K562 (cell line): Measurements from ENCODE around the gene PRCC. TPM values are rescaled to one million over a fixed set of nuclear protein-coding genes. Genes with fewer than 3 reads are reported as not detected.

Source experiments
- ETV1 ChIP-seq: fragments of 450-650 bp; conservative IDR thresholded peaks from 2 replicates; pipeline ENCODE4 v1.6.1; 2016; ENCODE audit warnings: missing genetic modification characterization, control low read depth, low read depth, missing compliant biosample characterization
- ETV6 ChIP-seq, 3 experiments: fragments of 150-350 bp in 1 of 3; sonication (generic) in 1 of 3; formaldehyde crosslinking in 1 of 3; IDR thresholded peaks; 2 replicates each; pipeline versions ENCODE4 v1.6.1 to v1.8.0; 2014 to 2022; ENCODE audit warnings: borderline replicate concordance in 2 of 3, low read depth in 2 of 3, antibody characterized with exemption in 1 of 3, low read length in 1 of 3, mild to moderate bottlenecking in 1 of 3, missing genetic modification reagents in 1 of 3
- NBN ChIP-seq: fragments of 450-650 bp; IDR thresholded peaks from 2 replicates; pipeline ENCODE4 v1.6.1; 2016; ENCODE audit warnings: low read depth, mild to moderate bottlenecking
- NFXL1 ChIP-seq: fragments of 450-650 bp; formaldehyde crosslinking; IDR thresholded peaks from 2 replicates; pipeline ENCODE4 v1.4.0; 2021; ENCODE audit warnings: mild to moderate bottlenecking
- PHF21A ChIP-seq: fragments of 450-650 bp; IDR thresholded peaks from 2 replicates; pipeline ENCODE4 v1.6.1; 2017; ENCODE audit warnings: low read depth, borderline replicate concordance
- POLR2AphosphoS5 ChIP-seq: IDR thresholded peaks from 2 replicates; pipeline ENCODE4 v1.6.1; 2011; ENCODE audit warnings: mild to moderate bottlenecking, low read depth, low read length, moderate library complexity; ENCODE audit not compliant: control insufficient read depth, insufficient read depth
- SRF ChIP-seq, 2 experiments: fragments of 250-450, 450-650 bp in 1 of 2; sonication (Bioruptor Pico) in 1 of 2; sonication (generic) in 1 of 2; formaldehyde crosslinking; IDR thresholded peaks; 2 replicates each; pipeline versions ENCODE4 v1.5.0 to v1.5.1; 2020 to 2022; ENCODE audit warnings: mild to moderate bottlenecking in 1 of 2, missing genetic modification reagents in 1 of 2
- ZFP1 ChIP-seq: fragments of 450-650 bp; formaldehyde crosslinking; IDR thresholded peaks from 2 replicates; pipeline ENCODE4 v1.4.0; 2020; ENCODE audit warnings: mild to moderate bottlenecking, mixed read lengths
- polyA plus RNA-seq, 8 experiments: library from polyadenylated mRNA; depleted of rRNA in 4 of 8; stranded (reverse) in 5 of 8; unstranded in 3 of 8; fragments of >200 nt; fragmentation: Nextera tagmentation in 2 of 8; fragmentation: Illumina TruSeq in 1 of 8; extraction: Ambion mirVana in 2 of 8; extraction: Trizol in 1 of 8; gene quantifications; 2 replicates each; pipeline versions ENCODE4 v1.2.1 to v1.2.3, GENCODE V29; 2011 to 2014; ENCODE audit warnings: inconsistent platforms in 1 of 8, missing spikeins in 1 of 8
- total RNA-seq, 7 experiments: library from RNA; depleted of rRNA in 6 of 7; stranded (reverse); fragments of >200 nt in 6 of 7; fragmentation: Illumina TruSeq in 2 of 7; extraction: Trizol in 2 of 7; gene quantifications; 2 replicates each; pipeline versions ENCODE4 v1.2.1 to v1.2.3, GENCODE V29; 2011 to 2021; ENCODE audit warnings: low replicate concordance in 1 of 7
- TF ChIP-seq, protein P1 (sequence below), 2 experiments: fragments of 450-650 bp; formaldehyde crosslinking in 1 of 2; IDR thresholded peaks; 2 replicates each; pipeline versions ENCODE4 v1.4.0 to v1.6.1; 2014 to 2020; ENCODE audit warnings: mild to moderate bottlenecking in 2 of 2, borderline replicate concordance in 1 of 2, low read depth in 1 of 2
- TF ChIP-seq, protein P2 (sequence below): sonication (generic); formaldehyde crosslinking; IDR thresholded peaks from 2 replicates; pipeline ENCODE4 v1.8.0; 2022; ENCODE audit warnings: mild to moderate bottlenecking, missing genetic modification reagents, borderline replicate concordance
- TF ChIP-seq, protein P3 (sequence below): fragments of 450-650 bp; IDR thresholded peaks from 2 replicates; pipeline ENCODE4 v1.6.1; 2016
- TF ChIP-seq, protein P4 (sequence below), 2 experiments: fragments of 250-450 bp in 1 of 2; fragments of 450-650 bp in 1 of 2; sonication (Bioruptor Pico) in 1 of 2; IDR thresholded peaks; 2 replicates each; pipeline versions ENCODE4 v1.6.1 to v1.8.0; 2016 to 2021; ENCODE audit warnings: mild to moderate bottlenecking in 2 of 2, moderate library complexity in 2 of 2, missing compliant biosample characterization in 1 of 2, missing genetic modification characterization in 1 of 2

The PRCC gene
- total and polyA plus RNA-seq, 9 of the 15 experiments (the other 6 are each of a cell fraction or from before 2014, with no cell fraction given), result 23.9 to 201 (median 41.1) TPM

DNA sequence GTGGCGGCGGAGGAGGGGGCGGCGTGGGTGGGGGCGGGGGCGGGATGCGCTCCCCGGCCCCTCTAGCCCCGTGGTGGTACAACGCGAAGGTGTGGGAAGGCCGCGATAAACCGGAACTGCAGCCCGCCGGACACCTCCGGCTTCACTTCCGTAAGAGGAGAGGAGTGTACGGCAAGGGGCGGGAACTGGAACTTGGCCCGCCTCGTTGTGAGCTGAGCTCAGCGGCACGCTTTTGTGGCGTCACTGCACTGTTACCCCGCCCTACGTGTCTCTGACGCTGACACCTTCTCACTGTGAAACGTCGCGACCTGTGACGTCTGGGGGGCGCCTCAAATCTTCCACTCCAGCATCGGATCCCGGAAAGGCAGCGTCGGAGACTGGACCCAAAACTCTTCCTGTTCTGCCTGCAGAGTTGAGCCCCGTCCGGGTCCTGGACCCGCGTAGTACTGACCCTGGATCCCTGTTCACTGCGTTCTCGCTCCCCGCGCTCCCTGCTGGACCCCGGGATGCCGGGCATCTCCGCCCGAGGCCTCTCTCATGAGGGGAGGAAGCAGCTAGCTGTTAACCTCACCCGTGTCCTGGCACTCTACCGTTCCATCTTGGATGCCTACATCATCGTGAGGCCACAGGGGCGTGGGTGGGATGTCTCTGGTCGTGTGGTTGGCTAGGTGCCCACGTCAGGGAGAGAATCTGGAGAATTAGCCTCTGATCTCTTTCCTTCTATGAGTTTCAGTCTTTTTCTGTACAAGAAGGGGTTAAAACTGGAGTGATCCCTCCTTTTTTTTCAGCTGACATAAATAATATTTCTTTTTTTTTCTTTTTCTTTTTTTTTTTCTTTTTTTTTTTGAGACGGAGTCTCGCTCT lies 38.5 kb upstream of the PRCC start, which contains the start of gene ISG20L2 (continued):
- TF ChIP-seq ETV6 (IDR thresholded peaks at IDR 0.05; ENCODE audit: borderline replicate concordance in 1 of 2, low read depth in 2 of 2, low read length in 1 of 2) (peak; percentile 56 to 70; a peak in 2 of 4 replicates), ETV6 (CRISPR knock-in tag; IDR thresholded peaks at IDR 0.05; ENCODE audit: borderline replicate concordance) (no peak), NBN (peak; percentile 97), ZFP1 (CRISPR knock-in tag) (no peak), PHF21A (no peak), ETV1 (tag) (no peak; the same call in 1 of the 2 replicates), POLR2AphosphoS5 (peak; percentile 52), SRF (CRISPR knock-in tag; IDR thresholded peaks at IDR 0.05) (peak in 1 of 2 experiments; percentile 78; a peak in 2 of 4 replicates), NFXL1 (CRISPR knock-in tag) (no peak)
- TF ChIP-seq, protein P1, sequence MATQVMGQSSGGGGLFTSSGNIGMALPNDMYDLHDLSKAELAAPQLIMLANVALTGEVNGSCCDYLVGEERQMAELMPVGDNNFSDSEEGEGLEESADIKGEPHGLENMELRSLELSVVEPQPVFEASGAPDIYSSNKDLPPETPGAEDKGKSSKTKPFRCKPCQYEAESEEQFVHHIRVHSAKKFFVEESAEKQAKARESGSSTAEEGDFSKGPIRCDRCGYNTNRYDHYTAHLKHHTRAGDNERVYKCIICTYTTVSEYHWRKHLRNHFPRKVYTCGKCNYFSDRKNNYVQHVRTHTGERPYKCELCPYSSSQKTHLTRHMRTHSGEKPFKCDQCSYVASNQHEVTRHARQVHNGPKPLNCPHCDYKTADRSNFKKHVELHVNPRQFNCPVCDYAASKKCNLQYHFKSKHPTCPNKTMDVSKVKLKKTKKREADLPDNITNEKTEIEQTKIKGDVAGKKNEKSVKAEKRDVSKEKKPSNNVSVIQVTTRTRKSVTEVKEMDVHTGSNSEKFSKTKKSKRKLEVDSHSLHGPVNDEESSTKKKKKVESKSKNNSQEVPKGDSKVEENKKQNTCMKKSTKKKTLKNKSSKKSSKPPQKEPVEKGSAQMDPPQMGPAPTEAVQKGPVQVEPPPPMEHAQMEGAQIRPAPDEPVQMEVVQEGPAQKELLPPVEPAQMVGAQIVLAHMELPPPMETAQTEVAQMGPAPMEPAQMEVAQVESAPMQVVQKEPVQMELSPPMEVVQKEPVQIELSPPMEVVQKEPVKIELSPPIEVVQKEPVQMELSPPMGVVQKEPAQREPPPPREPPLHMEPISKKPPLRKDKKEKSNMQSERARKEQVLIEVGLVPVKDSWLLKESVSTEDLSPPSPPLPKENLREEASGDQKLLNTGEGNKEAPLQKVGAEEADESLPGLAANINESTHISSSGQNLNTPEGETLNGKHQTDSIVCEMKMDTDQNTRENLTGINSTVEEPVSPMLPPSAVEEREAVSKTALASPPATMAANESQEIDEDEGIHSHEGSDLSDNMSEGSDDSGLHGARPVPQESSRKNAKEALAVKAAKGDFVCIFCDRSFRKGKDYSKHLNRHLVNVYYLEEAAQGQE (IDR thresholded peaks at IDR 0.05; ENCODE audit: borderline replicate concordance), result no peak
- TF ChIP-seq, protein P1 (CRISPR knock-in tag; IDR thresholded peaks at IDR 0.05; ENCODE audit: low read depth), result 0 out of 2 replicates have a peak, but pooled peaks have one; percentile 35
- TF ChIP-seq, protein P2, sequence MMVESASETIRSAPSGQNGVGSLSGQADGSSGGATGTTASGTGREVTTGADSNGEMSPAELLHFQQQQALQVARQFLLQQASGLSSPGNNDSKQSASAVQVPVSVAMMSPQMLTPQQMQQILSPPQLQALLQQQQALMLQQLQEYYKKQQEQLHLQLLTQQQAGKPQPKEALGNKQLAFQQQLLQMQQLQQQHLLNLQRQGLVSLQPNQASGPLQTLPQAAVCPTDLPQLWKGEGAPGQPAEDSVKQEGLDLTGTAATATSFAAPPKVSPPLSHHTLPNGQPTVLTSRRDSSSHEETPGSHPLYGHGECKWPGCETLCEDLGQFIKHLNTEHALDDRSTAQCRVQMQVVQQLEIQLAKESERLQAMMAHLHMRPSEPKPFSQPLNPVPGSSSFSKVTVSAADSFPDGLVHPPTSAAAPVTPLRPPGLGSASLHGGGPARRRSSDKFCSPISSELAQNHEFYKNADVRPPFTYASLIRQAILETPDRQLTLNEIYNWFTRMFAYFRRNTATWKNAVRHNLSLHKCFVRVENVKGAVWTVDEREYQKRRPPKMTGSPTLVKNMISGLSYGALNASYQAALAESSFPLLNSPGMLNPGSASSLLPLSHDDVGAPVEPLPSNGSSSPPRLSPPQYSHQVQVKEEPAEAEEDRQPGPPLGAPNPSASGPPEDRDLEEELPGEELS (CRISPR knock-in tag), result no peak
- TF ChIP-seq, protein P3, sequence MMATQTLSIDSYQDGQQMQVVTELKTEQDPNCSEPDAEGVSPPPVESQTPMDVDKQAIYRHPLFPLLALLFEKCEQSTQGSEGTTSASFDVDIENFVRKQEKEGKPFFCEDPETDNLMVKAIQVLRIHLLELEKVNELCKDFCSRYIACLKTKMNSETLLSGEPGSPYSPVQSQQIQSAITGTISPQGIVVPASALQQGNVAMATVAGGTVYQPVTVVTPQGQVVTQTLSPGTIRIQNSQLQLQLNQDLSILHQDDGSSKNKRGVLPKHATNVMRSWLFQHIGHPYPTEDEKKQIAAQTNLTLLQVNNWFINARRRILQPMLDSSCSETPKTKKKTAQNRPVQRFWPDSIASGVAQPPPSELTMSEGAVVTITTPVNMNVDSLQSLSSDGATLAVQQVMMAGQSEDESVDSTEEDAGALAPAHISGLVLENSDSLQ, result peak; percentile 86
- TF ChIP-seq, protein P4, sequence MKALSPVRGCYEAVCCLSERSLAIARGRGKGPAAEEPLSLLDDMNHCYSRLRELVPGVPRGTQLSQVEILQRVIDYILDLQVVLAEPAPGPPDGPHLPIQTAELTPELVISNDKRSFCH (CRISPR knock-in tag; IDR thresholded peaks at IDR 0.05), result no peak
- TF ChIP-seq, protein P4 (tag; IDR thresholded peaks at IDR 0.05), result 0 out of 2 replicates have a peak, but pooled peaks have one; percentile 19
